HG02588 (cell line): ENCODE data around the gene TNRC6C.
A peak's percentile ranks its signal among the peaks of the same experiment; 100 is the strongest.

Source experiments
- ATAC-seq: cut with Tn5 transposase; IDR thresholded peaks from one replicate; pipeline ENCODE4 v1.9.1; 2021; ENCODE audit warnings: mild to moderate bottlenecking, moderate library complexity; ENCODE audit not compliant: unreplicated experiment

The TNRC6C gene

GRCh38 chr17:78124081-78124835 is 165.8 kb downstream of the TNRC6C start:
- ATAC-seq = no peak

GRCh38 chr17:78124836-78125137 is 166.3 kb downstream of the TNRC6C start:
- no peak for ATAC-seq

GRCh38 chr17:78125138-78125913 is 166.8 kb downstream of the TNRC6C start:
- no peak for ATAC-seq

- no peak for ATAC-seq
Observed at GRCh38 chr17:78125976-78126894, 167.7 kb downstream of the TNRC6C start.

- ATAC-seq = no peak
Observed at GRCh38 chr17:78126895-78127238, 168.4 kb downstream of the TNRC6C start.

- no peak for ATAC-seq
Observed at GRCh38 chr17:78127239-78127887, 168.9 kb downstream of the TNRC6C start.

GRCh38 chr17:78127888-78128550 is 169.5 kb downstream of the TNRC6C start:
- ATAC-seq = no peak

GRCh38 chr17:78128551-78129350 is 170.2 kb downstream of the TNRC6C start, which contains the start of gene TMC6:
TSS of gene TMC6 (minus strand) at chr17:78128755. CDS start at chr17:78126832, 1,923 bp downstream.
- peak; percentile 19 for ATAC-seq

GRCh38 chr17:78129351-78130089 is 171.0 kb downstream of the TNRC6C start:
- ATAC-seq = no peak

- ATAC-seq = no peak
Observed at GRCh38 chr17:78130090-78130436, 171.6 kb downstream of the TNRC6C start.

- no peak for ATAC-seq
Observed at GRCh38 chr17:78130437-78131101, 172.1 kb downstream of the TNRC6C start, which contains the start of gene TMC8. TSS of gene TMC8 (plus strand) at chr17:78130771. CDS start at chr17:78131589, 818 bp downstream.

GRCh38 chr17:78131172-78132083 is 172.9 kb downstream of the TNRC6C start:
- ATAC-seq = no peak

GRCh38 chr17:78132084-78132676 is 173.7 kb downstream of the TNRC6C start:
- ATAC-seq = no peak

- ATAC-seq = no peak
Observed at GRCh38 chr17:78132767-78133178, 174.3 kb downstream of the TNRC6C start.

GRCh38 chr17:78133179-78133951 is 174.9 kb downstream of the TNRC6C start:
- ATAC-seq = no peak
